Fibroblast of the conjunctiva (primary cell): ENCODE data around the gene SUPT3H.
"Not testable (repeated sequence)": the region's sequence is repeated elsewhere in the genome, so short reads cannot be mapped to it uniquely, and the experiment has no call there.

Source experiments
- DNase-seq: peaks from one replicate; pipeline ENCODE4 v3.0.0-alpha.2; 2010; ENCODE audit warnings: low read depth

The SUPT3H gene

GRCh38 chr6:45118754-45119153 lies 259.0 kb downstream of the SUPT3H start:
- no peak for DNase-seq

GRCh38 chr6:45116714-45117410 lies 260.9 kb downstream of the SUPT3H start:
- peak; percentile 40 for DNase-seq

DNA sequence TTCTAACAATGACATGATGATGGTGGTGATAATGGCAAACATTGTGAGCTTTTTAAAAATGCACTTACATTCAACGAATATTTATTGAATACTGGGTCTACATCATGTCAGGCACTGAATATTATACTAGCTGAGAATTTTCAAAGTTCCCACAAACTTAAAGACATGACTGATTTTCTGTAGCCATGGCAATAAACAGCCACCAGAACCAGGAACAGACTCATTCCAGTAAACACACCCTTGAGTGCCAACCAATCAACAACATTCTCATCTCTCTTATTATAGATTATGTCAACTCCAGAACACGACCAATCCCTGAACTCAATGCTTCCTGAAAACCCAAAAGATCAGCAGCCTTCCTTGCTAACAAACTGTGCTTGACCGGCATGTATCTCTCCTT lies 262.0 kb downstream of the SUPT3H start:
- DNase-seq, result peak; percentile 17

DNA sequence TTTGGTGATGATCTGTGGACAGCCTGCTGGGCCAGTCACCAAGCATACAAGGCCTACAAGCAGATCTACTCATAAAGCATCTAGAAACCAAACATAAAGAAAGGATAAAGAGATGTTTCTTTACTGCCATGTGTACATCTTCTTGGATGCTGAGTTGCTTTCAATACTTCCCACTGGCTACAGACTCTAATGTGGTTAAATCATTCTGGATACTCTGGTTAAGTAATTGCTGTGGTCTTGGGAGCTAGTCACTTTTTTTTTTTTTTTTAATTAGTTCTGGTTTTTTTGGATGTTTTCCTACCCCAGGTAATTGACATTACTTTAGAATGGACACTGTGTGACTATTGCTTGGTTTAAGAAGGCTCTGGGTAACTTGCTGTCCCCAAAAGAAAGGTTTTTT lies 265.0 kb downstream of the SUPT3H start:
- no peak for DNase-seq

DNA sequence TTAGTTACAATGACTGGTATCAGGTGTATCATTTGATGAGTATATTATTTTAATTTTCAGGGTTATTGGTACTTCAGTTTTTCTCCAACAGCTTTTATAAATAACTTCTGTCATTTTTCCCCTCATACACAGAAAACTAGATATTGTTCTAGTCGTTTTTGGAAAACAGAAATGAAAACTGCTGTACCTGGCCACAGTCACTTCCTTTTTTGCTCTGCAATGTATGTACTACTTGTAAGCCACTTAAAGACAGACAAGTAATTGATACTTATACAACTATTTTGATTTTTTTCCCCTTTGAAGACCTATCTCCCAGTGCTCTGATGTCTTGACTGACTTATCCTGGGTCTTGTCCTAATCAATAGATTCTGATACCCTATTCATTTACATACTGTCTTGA lies 268.2 kb downstream of the SUPT3H start:
- DNase-seq, result no peak

- no peak for DNase-seq
These were observed 272.4 kb downstream of the SUPT3H start for GRCh38 chr6:45105170-45105820.

- DNase-seq, result no peak
These were observed 273.3 kb downstream of the SUPT3H start for GRCh38 chr6:45104429-45104828.

DNA sequence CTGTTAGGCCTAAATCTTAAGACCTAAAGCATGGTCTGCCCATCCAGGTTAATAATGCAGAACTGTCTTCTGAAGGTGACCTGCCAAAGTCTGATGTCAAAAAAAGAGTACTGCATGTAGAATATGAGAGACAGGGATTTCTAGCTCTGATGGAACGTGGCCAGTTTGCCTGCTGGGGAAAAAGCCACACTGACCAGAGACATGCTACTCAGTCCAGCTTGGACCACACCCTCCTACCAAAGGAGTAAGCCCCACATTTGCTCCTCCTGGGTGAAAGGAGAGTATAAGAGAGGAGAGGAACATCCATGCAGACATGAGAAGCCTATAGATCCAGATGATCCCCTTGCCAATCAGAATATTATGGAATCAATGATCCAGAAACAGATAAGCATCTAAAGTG lies 279.5 kb downstream of the SUPT3H start:
- DNase-seq, result no peak

DNA sequence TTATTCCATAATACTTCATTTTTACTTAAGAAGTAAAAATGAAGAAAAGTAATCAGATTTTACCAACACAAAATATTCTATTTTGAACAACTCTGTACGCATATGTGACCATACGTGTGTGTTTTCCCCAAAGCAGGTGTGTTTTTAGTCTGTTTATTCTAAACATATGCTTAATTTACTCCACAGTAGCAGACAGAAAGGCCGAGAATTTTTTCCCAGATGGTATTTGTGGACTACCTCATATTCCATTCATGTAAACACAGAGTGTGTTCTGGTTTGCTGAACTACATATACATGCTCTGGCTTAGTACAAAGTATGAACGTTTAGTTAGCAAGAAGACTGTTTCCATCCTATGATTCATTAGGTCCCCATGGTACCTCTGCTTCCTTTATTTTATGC lies 282.9 kb downstream of the SUPT3H start:
- no peak for DNase-seq

- DNase-seq, result no peak
These were observed 285.6 kb downstream of the SUPT3H start for GRCh38 chr6:45092135-45092534.

DNA sequence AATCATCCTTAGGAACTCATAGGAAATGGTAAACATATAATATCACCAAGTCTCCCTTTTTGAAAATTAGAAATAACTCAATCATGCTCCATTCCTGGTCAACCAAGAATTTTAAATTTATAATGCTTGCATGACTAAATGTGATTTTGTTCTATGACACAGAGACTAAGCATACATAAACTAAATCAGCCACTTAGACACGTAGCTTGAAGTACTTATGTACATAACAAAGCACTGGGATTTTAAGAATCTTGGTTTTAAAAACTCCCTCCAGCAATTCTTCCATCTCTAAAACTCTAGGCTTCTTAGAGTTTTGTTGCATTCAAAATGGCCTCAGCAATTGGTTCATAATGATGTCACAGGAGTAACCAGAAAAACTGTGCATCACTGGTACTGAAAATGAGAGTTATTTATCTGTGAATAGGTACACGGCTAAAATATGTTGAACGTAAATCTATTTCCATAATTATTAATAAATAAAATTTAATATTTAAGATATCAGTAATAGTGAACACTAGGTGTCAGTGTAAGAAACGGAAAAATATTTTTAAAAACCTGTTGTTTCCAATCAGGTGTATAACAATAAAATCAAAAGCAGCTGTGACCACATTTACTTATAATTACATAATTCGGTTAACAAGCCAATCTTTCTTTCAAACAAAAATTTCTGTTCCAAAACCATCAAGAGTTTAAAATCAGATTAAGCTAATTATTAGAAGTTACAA lies 291.2 kb downstream of the SUPT3H start:
- no peak for DNase-seq

DNA sequence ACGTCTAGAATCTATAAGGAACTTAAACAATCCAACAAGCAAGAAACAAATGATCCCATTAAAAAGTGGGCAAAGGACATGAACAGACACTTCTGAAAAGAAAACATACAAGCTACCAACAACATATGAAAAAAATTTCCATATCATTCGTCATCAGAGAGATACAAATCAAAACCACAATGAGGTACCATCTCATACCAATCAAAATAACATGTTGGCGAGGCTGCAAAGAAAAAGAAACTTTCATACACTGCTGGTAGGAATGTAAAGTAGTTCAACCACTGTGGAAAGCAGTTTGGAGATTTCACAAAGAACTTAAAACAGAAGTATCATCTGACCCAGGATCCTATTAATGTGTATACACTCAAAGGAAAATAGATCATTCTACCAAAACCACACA lies 293.5 kb downstream of the SUPT3H start:
- no peak for DNase-seq

GRCh38 chr6:45082091-45082490 lies 295.6 kb downstream of the SUPT3H start:
- no peak for DNase-seq

DNA sequence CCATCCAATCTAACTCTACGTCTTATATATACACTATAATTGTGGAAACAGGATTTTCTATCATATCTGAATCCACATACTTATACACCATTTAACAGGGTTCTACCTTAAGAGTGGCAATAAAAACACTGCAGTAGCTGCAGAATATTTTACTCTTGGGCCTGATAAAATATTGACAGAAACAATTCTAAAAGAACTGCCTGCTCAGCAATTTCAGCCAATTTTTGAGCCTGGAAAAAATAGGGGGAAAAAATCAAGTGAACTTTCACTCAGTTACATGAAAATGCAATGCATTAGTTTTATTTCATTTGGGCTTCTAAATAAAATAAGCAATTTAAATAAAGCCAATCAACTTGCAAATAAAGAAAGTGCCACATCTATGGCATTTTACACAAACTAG lies 296.1 kb downstream of the SUPT3H start:
- DNase-seq, result no peak

GRCh38 chr6:45078432-45078831 lies 299.3 kb downstream of the SUPT3H start:
- no peak for DNase-seq

- DNase-seq, result peak; percentile 69
These were observed 301.4 kb downstream of the SUPT3H start for GRCh38 chr6:45076217-45076930.

- peak; percentile 93 for DNase-seq
These were observed 302.5 kb downstream of the SUPT3H start for GRCh38 chr6:45075246-45075645.

- DNase-seq, result no peak
These were observed 303.3 kb downstream of the SUPT3H start for GRCh38 chr6:45074439-45074838.

GRCh38 chr6:45073771-45074170 lies 304.0 kb downstream of the SUPT3H start:
- no peak for DNase-seq

DNA sequence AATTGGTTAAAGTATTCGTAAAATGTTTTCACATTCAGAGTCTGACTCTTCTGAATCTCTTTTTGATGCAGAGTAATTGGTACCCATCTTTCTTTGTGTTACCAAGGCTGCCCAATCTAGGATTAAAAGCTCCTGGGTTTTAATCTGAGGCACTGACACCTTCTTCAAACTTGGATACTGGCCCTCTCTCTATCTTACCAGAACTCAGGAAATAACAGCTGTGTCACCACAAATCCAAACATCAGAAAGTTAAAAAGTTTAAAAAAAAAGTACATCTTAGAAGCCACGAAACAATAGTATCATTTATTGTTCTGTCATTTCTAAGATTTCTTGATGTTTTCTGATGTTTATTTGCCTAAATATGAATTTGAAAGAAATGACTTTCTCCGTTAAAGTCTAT lies 305.1 kb downstream of the SUPT3H start:
- DNase-seq, result no peak

DNA sequence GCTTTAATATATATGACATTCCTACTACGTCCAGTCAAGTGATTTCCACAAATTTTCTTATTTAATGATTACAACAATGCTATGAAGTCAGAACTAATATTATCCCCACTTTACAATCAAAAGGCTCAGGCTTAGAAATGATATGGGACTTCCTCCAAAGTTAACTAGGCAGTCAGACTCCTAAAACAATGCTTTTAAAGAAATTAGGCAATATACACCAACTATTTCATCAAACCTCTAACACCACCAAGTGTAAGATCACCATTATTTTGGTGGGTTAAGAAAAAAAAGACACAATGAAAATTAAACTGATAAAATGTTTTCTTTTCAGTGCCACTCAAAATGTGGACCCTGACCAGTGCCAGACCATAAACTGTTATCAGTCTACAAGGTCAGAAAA lies 305.7 kb downstream of the SUPT3H start:
- DNase-seq, result no peak

- DNase-seq, result no peak
These were observed 308.6 kb downstream of the SUPT3H start for GRCh38 chr6:45069091-45069490.

DNA sequence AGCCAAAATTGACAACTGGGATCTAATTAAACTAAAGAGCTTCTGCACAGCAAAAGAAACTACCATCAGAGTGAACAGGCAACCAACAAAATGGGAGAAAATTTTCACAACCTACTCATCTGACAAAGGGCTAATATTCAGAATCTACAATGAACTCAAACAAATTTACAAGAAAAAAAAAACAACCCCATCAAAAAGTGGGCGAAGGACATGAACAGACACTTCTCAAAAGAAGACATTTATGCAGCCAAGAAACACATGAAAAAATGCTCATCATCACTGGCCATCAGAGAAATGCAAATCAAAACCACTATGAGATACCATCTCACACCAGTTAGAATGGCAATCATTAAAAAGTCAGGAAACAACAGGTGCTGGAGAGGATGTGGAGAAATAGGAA lies 310.3 kb downstream of the SUPT3H start:
- not testable (repeated sequence) for DNase-seq
